HG03159 (cell line): Measurements from ENCODE around the gene FBXL7.
A peak's percentile ranks its signal among the peaks of the same experiment; 100 is the strongest.

Source experiments
- ATAC-seq: cut with Tn5 transposase; IDR thresholded peaks from one replicate; pipeline ENCODE4 v1.9.1; 2021; ENCODE audit warnings: mild to moderate bottlenecking, moderate library complexity; ENCODE audit not compliant: unreplicated experiment

Gene FBXL7

GRCh38 chr5:15575666-15576065, 75.7 kb downstream of the FBXL7 start:
- no peak for ATAC-seq

- ATAC-seq, result no peak
These were observed 77.2 kb downstream of the FBXL7 start for GRCh38 chr5:15577132-15577531.

- no peak for ATAC-seq
These were observed 77.9 kb downstream of the FBXL7 start for GRCh38 chr5:15577831-15578230.

GRCh38 chr5:15579193-15579990, 79.4 kb downstream of the FBXL7 start:
- ATAC-seq, result no peak

GRCh38 chr5:15584528-15584927, 84.5 kb downstream of the FBXL7 start:
- ATAC-seq, result no peak

GRCh38 chr5:15585128-15585527, 85.1 kb downstream of the FBXL7 start:
- no peak for ATAC-seq

GRCh38 chr5:15585841-15586591, 86.0 kb downstream of the FBXL7 start:
- ATAC-seq, result no peak

GRCh38 chr5:15587916-15588315, 87.9 kb downstream of the FBXL7 start:
- ATAC-seq, result no peak

- ATAC-seq, result no peak
These were observed 92.7 kb downstream of the FBXL7 start for GRCh38 chr5:15592728-15593127.

GRCh38 chr5:15594977-15595568, 95.1 kb downstream of the FBXL7 start:
- ATAC-seq, result no peak

- no peak for ATAC-seq
These were observed 95.9 kb downstream of the FBXL7 start for GRCh38 chr5:15595929-15596328.

- ATAC-seq, result no peak
These were observed 97.0 kb downstream of the FBXL7 start for GRCh38 chr5:15596936-15597335.

GRCh38 chr5:15597804-15598203, 97.8 kb downstream of the FBXL7 start:
- no peak for ATAC-seq

- peak; percentile 54 for ATAC-seq
These were observed 98.4 kb downstream of the FBXL7 start for GRCh38 chr5:15598294-15598902.

GRCh38 chr5:15600035-15600434, 100.1 kb downstream of the FBXL7 start:
- ATAC-seq, result no peak

GRCh38 chr5:15601274-15601673, 101.3 kb downstream of the FBXL7 start:
- no peak for ATAC-seq

GRCh38 chr5:15601853-15602252, 101.9 kb downstream of the FBXL7 start:
- ATAC-seq, result no peak

GRCh38 chr5:15604986-15605385, 105.0 kb downstream of the FBXL7 start:
- ATAC-seq, result no peak

- no peak for ATAC-seq
These were observed 106.2 kb downstream of the FBXL7 start for GRCh38 chr5:15606197-15606596.

GRCh38 chr5:15607076-15607475, 107.1 kb downstream of the FBXL7 start:
- ATAC-seq, result no peak

GRCh38 chr5:15609076-15609725, 109.2 kb downstream of the FBXL7 start:
- no peak for ATAC-seq
